DND-41 (cell line): ENCODE measurements around the gene DCANP1.

Experiments used
- ATAC-seq: fragments of 200-7000 bp; cut with Tn5 transposase; 3 replicates; pipeline ENCODE4 v1.9.1; 2021; ENCODE audit warnings: low read depth; ENCODE audit not compliant: insufficient read depth
- DNase-seq: peaks from one replicate; pipeline ENCODE4 v3.0.0-alpha.2; 2020
- H2AFZ ChIP-seq: 2 replicates; pipeline ENCODE4 v1.6.0; 2012; ENCODE audit warnings: low read depth, low read length
- H3K27ac ChIP-seq: 2 replicates; pipeline ENCODE4 v1.5.1; 2012; ENCODE audit warnings: low read length, inconsistent platforms
- H3K27me3 ChIP-seq: fragments of 200-600 bp; sonication (generic); 2 replicates; pipeline ENCODE4 v1.6.0; 2012; ENCODE audit warnings: low read length, mild to moderate bottlenecking, inconsistent platforms; ENCODE audit not compliant: insufficient read depth, poor library complexity
- H3K36me3 ChIP-seq: 2 replicates; pipeline ENCODE4 v1.5.1; 2012; ENCODE audit warnings: low read length, inconsistent platforms; ENCODE audit not compliant: insufficient read depth
- H3K4me1 ChIP-seq: 2 replicates; pipeline ENCODE4 v1.5.1; 2012; ENCODE audit warnings: mild to moderate bottlenecking, low read length; ENCODE audit not compliant: insufficient read depth
- H3K4me2 ChIP-seq: 2 replicates; pipeline ENCODE4 v1.6.0; 2012; ENCODE audit warnings: mild to moderate bottlenecking, moderate library complexity, low read length, inconsistent platforms; ENCODE audit not compliant: insufficient read depth
- H3K4me3 ChIP-seq, 2 experiments: fragments of 200-600 bp in 1 of 2; shearing (Covaris generic) in 1 of 2; 2 replicates each; pipeline ENCODE4 v1.5.1; 2012 to 2016; ENCODE audit warnings: inconsistent platforms in 2 of 2, low read length in 2 of 2, mild to moderate bottlenecking in 2 of 2, low read depth in 1 of 2, moderate library complexity in 1 of 2
- H3K79me2 ChIP-seq: 2 replicates; pipeline ENCODE4 v1.6.0; 2012; ENCODE audit warnings: low read length, inconsistent platforms; ENCODE audit not compliant: insufficient read depth
- H3K9ac ChIP-seq: 2 replicates; pipeline ENCODE4 v1.6.0; 2012; ENCODE audit warnings: low read depth, mild to moderate bottlenecking, inconsistent platforms, low read length, moderate library complexity
- H3K9me3 ChIP-seq: 2 replicates; pipeline ENCODE4 v1.5.1; 2012; ENCODE audit warnings: low read length, moderate library complexity, mild to moderate bottlenecking, inconsistent platforms; ENCODE audit not compliant: insufficient read depth, severe bottlenecking
- H4K20me1 ChIP-seq: 2 replicates; pipeline ENCODE4 v1.6.0; 2012; ENCODE audit warnings: low read length; ENCODE audit not compliant: insufficient read depth
- EZH2 ChIP-seq: IDR thresholded peaks from 3 replicates; pipeline ENCODE4 v1.6.1; 2012; ENCODE audit warnings: borderline replicate concordance, low read depth, mild to moderate bottlenecking, moderate library complexity, low read length, inconsistent platforms; ENCODE audit not compliant: severe bottlenecking
- TF ChIP-seq, protein P1 (sequence below): IDR thresholded peaks from 2 replicates; pipeline ENCODE4 v1.5.1; 2012; ENCODE audit warnings: borderline replicate concordance, low read length, moderate library complexity, mild to moderate bottlenecking; ENCODE audit not compliant: poor library complexity, severe bottlenecking; ENCODE audit errors: extremely low read depth

DCANP1 gene

DNA sequence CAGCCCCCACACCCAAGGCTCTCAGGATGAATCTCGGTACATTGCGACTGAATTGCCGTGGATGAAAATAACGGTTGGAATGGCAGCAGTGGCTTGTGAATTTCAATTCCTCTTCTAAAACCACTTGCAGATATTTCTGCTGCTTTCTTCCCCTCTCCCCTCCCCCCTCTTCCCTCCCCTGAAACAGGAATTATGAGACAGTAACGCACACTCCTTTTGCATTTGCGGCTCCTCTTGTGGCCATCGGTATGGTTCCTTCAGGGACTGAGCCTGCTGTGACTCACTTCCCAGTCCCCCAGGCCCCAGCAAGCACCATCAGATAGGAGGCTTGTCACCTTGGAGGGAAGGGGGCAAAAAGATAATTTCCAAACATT is 9.7 kb downstream of the DCANP1 start:
- Histone ChIP-seq H3K9me3 (no peaks in the 10 kb centered on the region), H3K4me2 (no peak overlapping the region), H4K20me1 (no peaks in the 10 kb centered on the region), H3K4me3 (no peak overlapping the region), H3K27me3 (no peaks in the 10 kb centered on the region), H3K27ac (no peak overlapping the region), H3K9ac (no peak overlapping the region), H3K79me2 (no peaks in the 10 kb centered on the region), H3K4me1 (no peaks in the 10 kb centered on the region), H2AFZ (no peak overlapping the region), H3K36me3 (no peaks in the 10 kb centered on the region)
- TF ChIP-seq EZH2 = no peak
- TF ChIP-seq, protein P1, sequence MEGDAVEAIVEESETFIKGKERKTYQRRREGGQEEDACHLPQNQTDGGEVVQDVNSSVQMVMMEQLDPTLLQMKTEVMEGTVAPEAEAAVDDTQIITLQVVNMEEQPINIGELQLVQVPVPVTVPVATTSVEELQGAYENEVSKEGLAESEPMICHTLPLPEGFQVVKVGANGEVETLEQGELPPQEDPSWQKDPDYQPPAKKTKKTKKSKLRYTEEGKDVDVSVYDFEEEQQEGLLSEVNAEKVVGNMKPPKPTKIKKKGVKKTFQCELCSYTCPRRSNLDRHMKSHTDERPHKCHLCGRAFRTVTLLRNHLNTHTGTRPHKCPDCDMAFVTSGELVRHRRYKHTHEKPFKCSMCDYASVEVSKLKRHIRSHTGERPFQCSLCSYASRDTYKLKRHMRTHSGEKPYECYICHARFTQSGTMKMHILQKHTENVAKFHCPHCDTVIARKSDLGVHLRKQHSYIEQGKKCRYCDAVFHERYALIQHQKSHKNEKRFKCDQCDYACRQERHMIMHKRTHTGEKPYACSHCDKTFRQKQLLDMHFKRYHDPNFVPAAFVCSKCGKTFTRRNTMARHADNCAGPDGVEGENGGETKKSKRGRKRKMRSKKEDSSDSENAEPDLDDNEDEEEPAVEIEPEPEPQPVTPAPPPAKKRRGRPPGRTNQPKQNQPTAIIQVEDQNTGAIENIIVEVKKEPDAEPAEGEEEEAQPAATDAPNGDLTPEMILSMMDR = no peak
- peak; percentile 2 for DNase-seq
- no peak for ATAC-seq

- Histone ChIP-seq H2AFZ (no peak overlapping the region), H3K9ac (no peak overlapping the region), H4K20me1 (no peaks in the 10 kb centered on the region), H3K27ac (no peak overlapping the region), H3K4me1 (no peaks in the 10 kb centered on the region), H3K27me3 (no peaks in the 10 kb centered on the region), H3K4me2 (no peak overlapping the region), H3K9me3 (no peaks in the 10 kb centered on the region), H3K79me2 (no peaks in the 10 kb centered on the region), H3K36me3 (no peaks in the 10 kb centered on the region), H3K4me3 (no peak overlapping the region)
- TF ChIP-seq, protein P1 = no peak
- TF ChIP-seq EZH2 = no peak
- ATAC-seq = no peak
- DNase-seq = peak; percentile 0
Observed at GRCh38 chr5:135436951-135437418, 10.2 kb downstream of the DCANP1 start.

GRCh38 chr5:135435467-135436330 is 11.4 kb downstream of the DCANP1 start:
- Histone ChIP-seq H3K9ac (no peak overlapping the region), H4K20me1 (no peaks in the 10 kb centered on the region), H3K27me3 (no peaks in the 10 kb centered on the region), H3K36me3 (no peaks in the 10 kb centered on the region), H2AFZ (no peak overlapping the region), H3K4me3 (no peak overlapping the region), H3K79me2 (no peaks in the 10 kb centered on the region), H3K27ac (no peak overlapping the region), H3K4me1 (no peaks in the 10 kb centered on the region), H3K4me2 (no peak overlapping the region), H3K9me3 (no peaks in the 10 kb centered on the region)
- no peak for TF ChIP-seq EZH2
- TF ChIP-seq, protein P1 = no peak
- no peak for ATAC-seq
- DNase-seq = peak; percentile 2
